GM12891 (cell line): Measurements from ENCODE around the gene SFXN5.

Experiments
- POLR2A ChIP-seq: IDR thresholded peaks from 2 replicates; pipeline ENCODE4 v1.6.1; 2011; ENCODE audit warnings: low read depth, low read length, control low read depth
- POLR2AphosphoS5 ChIP-seq: IDR thresholded peaks from 2 replicates; pipeline ENCODE4 v1.6.1; 2011; ENCODE audit warnings: low read depth, low read length, control low read depth

DNA sequence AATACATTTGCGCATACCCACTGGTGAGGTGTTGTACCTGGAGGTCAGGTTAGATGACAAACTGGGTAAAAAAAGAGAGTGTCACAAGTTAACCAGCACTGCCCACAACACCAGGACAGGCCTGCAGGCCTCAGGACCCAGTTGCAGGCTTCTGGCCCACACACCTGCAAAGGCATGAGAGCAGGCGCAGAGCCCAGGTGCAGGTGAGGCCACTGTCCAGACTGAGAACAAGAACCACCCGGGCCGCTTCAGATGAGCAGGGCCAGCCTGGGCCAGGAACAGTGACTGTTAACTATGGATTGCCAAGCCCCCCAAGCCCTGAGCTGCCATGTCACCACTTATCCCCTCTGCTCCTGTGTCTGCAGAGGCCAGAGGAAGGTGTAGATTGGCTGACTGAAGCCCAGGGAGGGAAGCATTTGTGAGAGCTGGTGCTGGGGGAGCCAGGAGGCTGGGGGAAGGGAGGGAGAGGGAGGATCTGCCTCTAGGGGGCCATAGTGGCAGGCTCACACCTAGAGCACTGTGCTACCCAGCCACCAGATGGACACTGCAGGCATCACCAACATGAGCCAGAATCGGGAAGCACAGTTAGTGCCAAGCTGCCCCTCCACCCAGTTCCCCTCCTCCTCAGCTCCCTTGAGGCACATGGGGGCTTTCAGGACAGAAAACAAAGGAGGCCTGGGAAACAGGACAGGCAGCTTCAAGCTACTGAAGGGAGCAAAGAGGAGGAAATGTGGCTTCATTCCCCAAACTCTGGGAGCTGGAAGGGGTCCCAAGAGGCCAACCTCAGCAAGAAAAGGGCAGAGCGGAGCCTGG is 35.4 kb downstream of the SFXN5 start:
- TF ChIP-seq POLR2A (no peak), POLR2AphosphoS5 (no peak)
